ENCODE results near the gene YEATS2.

DNA sequence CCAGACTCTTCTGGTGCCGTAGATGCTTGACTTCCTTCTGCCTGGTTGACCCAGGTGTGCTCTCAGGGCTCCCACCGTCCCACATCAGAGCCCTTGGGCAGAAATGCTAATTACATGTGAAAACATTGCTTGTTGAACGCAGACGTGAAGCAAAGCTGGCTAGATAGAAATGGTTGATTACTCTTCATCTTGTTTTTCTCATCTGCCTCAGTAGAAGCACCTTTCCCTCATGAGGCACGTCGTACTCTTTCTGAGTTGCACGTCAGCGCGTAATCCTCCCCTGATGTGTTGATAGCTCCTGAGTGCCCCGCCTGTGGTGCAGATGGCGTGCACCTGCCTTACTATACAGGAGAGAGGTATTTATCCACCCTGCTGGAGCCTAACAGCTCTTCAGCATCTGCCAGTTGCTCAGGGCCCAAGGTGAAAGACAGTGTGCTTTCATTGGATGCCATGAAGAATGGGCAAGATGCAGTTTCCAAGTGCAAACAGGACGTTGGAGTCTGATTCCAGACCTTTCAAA lies 109.7 kb downstream of the YEATS2 start:
- TF ChIP-seq CTCF (conservative IDR thresholded peaks at IDR 0.05; ENCODE audit: low read depth in 2 of 2) (no peak), POLR2AphosphoS5 (IDR thresholded peaks at IDR 0.05; ENCODE audit: low read depth) (no peak)

All from GM23338 (cell line).